HG03066 (cell line): ENCODE results near the gene SAAL1.
A peak's percentile ranks its signal among the peaks of the same experiment; 100 is the strongest.
"Not testable (repeated sequence)": the region's sequence is repeated elsewhere in the genome, so short reads cannot be mapped to it uniquely, and the experiment has no call there.

ENCODE experiments used
- ATAC-seq: cut with Tn5 transposase; IDR thresholded peaks from one replicate; pipeline ENCODE4 v1.9.1; 2021; ENCODE audit warnings: low read depth; ENCODE audit not compliant: unreplicated experiment

SAAL1 gene

GRCh38 chr11:18105802-18106574 is at the start of gene SAAL1:
SAAL1 (minus strand) TSS chr11:18106082; CDS start chr11:18106041, 41 bp downstream.
- ATAC-seq: peak; percentile 95

DNA sequence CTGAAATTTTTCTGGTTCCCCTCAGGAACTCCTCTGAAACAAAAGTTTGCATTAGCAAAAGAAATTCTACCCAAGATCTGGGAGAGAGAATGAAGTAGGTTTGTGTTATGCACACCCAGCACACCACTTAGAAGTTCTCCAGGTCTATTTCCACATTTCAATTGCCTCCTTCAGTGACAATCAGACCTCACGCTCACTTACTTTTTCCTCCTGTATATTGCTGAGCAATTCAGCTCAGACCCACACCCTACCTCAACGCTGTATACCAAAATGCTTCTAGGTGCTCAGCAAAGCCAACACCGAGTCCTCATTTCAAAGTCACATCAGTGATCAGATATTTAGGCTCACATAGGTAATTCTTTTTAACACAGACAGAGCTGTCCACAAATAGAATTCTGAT is 45.7 kb upstream of the SAAL1 start:
- ATAC-seq: no peak

GRCh38 chr11:18145837-18146236 is 40.0 kb upstream of the SAAL1 start:
- no peak for ATAC-seq

- ATAC-seq: no peak
These were observed 39.1 kb upstream of the SAAL1 start for GRCh38 chr11:18145025-18145424.

GRCh38 chr11:18144243-18144642 is 38.4 kb upstream of the SAAL1 start:
- no peak for ATAC-seq

- ATAC-seq: no peak
These were observed 34.3 kb upstream of the SAAL1 start for GRCh38 chr11:18140145-18140544.

- ATAC-seq: no peak
These were observed 31.4 kb upstream of the SAAL1 start for GRCh38 chr11:18137186-18137800.

- no peak for ATAC-seq
These were observed 29.4 kb upstream of the SAAL1 start for GRCh38 chr11:18135308-18135707.

DNA sequence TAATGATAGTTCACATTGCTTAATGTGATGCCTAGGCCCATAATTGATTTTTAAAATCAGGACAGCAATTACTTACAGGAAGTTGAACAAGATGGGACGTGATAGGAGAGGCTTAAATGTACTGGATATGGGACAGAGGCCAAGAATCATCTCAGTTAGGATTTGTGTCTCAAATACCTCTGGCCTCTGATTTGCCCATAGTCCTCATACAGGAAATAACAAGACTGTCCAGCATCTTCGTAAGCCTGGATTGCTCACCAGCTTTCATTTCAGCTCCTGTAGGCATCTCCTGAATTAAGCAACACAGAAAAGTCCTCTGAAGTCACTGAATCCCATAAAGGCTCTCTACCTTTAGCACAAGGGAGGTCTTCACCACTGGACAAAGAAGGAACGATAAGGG is 26.5 kb upstream of the SAAL1 start, which contains the start of gene MRGPRX3:
TSS of gene MRGPRX3 (plus strand) at position 231 of the 400 bp plus-strand sequence. CDS start 4,632 bp downstream, outside the sequence.
- ATAC-seq: no peak

GRCh38 chr11:18131115-18131514 is 25.2 kb upstream of the SAAL1 start:
- not testable (repeated sequence) for ATAC-seq

DNA sequence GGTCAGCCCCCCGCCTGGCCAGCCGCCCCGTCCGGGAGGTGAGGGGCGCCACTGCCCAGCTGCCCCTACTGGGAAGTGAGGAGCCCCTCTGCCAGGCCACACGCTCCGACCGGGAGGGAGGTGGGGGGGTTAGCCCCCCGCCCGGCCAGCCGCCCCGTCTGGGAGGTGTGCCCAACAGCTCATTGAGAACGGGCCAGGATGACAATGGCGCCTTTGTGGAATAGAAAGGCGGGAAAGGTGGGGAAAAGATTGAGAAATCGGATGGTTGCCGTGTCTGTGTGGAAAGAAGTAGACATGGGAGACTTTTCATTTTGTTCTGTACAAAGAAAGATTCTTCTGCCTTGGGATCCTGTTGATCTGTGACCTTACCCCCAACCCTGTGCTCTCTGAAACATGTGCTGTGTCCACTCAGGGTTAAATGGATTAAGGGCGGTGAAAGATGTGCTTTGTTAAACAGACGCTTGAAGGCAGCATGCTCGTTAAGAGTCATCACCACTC is 15.5 kb upstream of the SAAL1 start:
- not testable (repeated sequence) for ATAC-seq

- ATAC-seq: peak; percentile 93
These were observed 9.7 kb upstream of the SAAL1 start for GRCh38 chr11:18115360-18116127.

- no peak for ATAC-seq
These were observed 5.1 kb upstream of the SAAL1 start for GRCh38 chr11:18111005-18111404.

GRCh38 chr11:18108254-18108653 is 2.4 kb upstream of the SAAL1 start:
- ATAC-seq: no peak

- ATAC-seq: no peak
These were observed 806 bp upstream of the SAAL1 start for GRCh38 chr11:18106688-18107087.

DNA sequence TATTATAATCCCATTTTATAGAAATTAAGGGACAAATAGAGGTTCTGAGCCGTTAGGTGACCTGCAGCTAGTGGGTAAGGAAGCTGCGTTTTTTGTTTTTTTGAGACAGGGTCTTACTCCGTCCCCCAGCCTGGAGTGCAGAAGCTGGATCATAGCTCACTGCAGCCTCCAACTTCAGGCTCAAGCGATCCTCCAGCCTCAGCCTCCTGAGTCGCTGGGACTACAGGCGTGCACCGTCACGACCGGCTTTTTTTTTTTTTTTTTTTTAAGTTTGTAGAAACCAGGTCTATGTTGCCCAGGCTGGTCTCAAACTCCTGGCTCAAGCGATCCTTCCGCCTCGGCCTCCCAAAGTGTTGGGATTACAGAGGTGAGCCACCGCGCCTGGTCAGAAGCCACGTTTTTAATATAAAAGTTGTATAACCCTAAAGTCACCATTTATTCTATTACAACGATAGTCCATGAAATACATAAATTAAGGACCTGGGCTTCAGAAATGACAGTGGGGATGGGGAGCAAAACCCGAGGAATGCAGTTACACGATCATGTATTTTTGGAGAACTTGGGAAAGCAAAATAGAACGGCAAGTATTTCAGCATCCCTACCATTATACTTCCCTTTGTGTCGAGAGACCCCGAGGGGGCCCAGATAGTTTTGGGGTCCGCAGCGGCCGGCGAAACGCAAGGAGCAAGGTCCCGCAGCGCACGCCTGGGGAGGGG is 638 bp downstream of the SAAL1 start:
- ATAC-seq: no peak

DNA sequence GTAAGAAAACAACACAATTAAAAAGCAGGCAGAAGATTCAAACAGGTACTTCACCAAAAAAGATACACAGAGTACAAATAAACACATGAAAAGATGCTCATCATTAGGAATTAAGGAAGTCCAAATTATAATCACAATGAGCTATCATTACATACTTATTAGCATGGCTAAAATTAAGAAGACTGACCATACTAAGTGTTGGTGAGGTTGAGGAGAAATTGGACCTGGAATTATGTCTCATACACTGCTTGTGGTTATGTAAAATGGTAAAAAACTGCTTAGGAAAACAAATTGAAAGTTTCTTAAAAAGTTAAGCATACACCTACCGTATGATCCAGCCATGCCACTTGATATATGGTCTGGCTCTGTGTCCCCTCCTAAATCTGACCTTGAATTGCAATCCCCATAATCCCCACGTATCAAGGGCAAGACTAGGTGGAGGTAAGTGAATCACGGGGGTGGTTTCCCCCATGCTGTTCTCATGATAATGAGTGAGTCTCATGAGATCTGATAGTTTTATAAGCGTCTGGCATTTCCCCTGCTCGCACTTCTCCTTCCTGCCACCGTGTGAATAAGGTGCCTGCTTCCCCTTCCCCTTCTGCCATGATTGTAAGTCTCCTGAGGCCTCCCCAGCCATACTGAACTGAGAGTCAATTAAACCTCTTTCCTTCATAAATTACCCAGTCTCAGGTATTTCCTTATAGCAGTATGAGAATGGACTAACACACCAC is 4.8 kb downstream of the SAAL1 start:
- ATAC-seq: no peak

GRCh38 chr11:18093959-18094358 is 11.9 kb downstream of the SAAL1 start:
- ATAC-seq: no peak

DNA sequence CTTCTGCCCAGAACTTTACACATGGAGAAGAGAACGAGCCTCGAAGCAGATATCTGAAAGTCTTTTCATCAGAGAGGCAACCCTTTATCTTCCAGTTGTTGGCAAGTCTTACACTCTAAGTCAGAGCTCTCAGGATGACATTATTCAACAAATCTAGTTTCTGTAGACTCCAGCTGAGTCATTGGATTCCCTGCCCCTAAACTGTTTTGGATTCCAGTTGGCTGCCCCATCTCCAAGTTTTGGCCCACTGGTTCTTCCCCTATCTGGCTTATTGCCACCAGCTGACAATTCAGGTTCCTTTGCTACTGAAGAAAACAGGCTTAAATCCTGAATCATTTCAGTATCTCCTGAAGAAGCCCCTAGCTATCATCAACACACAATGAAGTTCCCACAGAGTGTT is 14.2 kb downstream of the SAAL1 start:
- no peak for ATAC-seq

DNA sequence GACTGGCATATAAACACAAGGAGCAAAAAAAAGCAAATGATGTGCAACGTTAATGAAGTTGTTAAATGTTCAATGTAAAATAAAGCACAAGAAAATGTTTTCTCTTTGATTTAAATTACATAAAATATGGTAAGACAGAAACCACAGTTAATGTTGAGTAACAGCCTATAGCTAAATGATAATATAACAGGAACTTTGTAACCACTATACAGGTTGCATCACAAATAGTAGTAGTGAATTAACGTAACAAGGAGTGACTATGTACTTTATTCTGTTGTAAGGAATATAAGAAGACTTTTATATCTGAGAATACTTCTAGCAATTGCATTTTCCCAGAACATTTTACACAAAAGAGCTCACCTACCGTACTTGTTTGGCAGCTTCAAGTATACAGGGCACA is 16.9 kb downstream of the SAAL1 start:
- no peak for ATAC-seq
